Activated naive CD4-positive, alpha-beta T cell (primary cell): ENCODE data around the gene PSORS1C2.
A peak's percentile ranks its signal among the peaks of the same experiment; 100 is the strongest.
"Not testable (repeated sequence)": the region's sequence is repeated elsewhere in the genome, so short reads cannot be mapped to it uniquely, and the experiment has no call there.

Source experiments
- DNase-seq, 4 experiments: peaks; one replicate each; lab custom pipeline; 2025; lab: John Stamatoyannopoulos, UW

PSORS1C2 gene

DNA sequence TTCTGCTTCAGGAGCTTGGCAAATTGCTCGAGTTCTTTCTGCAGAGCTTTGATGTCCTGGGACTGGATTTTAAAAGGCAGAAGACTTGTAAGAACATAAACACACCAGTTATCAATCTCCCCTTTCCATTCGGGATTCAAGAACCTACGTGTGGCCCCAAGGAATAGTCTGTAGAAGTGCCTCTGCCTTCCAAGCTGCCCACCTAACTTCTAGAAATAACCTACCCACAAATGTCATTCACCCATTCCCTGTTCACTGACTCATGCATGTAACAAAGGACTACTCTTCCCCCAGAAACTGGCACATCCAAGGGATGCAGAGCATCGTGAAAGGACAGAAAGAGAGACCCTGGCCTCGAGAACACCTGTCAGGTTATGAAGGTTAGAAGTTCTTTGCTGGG, 27.1 kb upstream of the PSORS1C2 start:
- DNase-seq: no peak

DNA sequence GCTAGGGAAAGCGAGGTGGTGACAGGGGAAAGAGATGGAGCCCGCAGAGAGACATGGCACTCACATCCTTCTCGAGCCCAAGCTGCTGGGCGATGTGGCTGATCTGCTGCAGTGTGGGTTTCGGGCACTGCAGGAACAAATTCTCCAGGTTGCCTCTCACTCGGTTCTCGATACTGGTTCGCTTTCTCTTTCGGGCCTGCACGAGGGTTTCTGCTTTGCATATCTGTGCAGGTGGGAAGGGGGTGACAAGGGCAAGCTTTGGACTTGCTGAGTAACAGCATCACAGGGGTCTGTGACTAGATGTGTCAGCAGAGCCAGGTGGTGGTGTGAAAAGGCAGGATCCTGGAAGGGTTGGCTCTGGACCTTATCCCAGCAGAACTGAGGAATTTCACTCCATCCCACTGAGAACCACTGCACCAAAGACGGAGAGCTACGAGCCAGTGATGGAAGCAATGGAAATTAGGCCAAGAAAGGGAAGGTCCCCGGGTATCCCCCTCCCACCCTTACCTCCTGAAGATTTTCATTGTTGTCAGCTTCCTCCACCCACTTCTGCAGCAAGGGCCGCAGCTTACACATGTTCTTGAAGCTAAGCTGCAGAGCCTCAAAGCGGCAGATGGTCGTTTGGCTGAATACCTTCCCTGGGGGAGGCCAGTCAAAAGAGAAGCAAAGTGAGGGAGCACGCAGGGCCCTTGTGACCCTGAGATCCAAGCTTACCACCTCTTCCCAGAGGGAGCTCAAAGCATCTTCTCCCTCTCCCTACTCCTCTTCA, 26.4 kb upstream of the PSORS1C2 start:
- DNase-seq: not testable (repeated sequence)

DNA sequence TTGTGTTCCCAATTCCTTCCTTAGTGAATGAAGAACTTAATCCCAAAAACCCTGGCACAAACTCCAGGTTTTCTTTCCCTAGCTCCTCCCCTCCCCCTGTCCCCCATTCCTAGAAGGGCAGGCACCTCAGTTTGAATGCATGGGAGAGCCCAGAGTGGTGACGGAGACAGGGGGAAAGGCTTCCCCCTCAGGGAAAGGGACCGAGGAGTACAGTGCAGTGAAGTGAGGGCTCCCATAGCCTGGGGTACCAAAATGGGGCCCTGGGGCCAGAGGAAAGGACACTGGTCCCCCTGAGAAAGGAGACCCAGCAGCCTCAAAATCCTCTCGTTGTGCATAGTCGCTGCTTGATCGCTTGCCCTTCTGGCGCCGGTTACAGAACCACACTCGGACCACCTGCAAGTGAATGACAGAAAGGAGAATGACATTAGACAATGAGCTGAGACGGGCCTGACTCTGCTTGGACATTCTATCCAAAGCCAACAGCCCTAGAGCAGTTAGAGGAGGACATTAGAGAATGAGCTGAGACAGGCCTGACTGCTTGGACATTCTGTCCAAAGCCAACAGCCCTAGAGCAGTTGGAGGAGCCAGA, 25.7 kb upstream of the PSORS1C2 start:
- not testable (repeated sequence) for DNase-seq

DNA sequence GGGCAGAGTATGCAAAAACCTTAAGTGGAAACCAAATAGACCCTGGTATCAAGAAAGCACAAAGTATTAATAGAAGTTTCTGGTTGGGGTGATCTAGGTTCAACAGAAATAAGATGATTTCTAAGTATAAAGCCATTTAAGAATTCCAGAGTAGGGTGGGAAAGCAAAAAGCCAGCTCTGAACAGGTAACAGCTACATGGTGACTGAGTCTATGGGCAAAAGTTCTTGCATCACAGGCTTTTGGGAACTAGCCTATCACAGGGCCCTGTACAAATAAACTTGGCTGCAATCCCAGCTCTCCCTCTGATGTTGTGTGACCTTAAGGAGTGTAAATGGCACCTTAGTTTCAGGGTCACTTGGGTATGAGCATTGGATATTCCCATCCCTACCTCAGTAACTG, 25.1 kb upstream of the PSORS1C2 start:
- DNase-seq: no peak

DNA sequence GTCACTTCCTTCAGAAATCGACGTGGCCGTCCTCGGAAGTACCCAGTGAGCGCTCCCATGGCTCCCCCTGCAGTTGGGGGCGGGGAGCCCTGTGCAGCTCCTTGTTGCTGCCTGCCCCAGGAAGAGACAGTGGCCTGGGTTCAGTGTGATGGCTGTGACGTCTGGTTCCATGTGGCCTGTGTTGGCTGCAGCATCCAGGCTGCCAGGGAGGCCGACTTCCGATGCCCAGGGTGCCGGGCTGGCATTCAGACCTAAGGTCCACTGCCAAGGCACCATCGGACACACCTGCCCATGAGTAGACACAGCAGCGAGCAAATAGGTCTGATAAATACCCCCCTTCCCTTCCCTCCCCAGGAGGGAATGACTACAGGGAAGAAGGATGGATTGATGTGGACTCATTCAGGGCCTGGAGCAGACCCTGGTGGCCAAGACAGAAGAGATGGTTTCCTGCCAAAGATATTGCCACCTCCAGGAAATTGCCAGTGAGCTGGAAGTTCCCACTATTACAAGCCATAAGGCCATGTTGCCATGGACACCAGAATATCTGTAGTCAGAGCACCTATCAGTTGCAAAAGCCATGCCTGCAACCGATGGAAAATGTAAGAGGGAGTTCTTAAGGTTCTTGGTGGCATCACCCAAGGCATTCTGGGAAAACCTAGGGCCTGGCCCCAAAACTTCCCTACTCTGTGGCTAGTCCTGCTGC, 23.7 kb upstream of the PSORS1C2 start:
- no peak for DNase-seq

DNA sequence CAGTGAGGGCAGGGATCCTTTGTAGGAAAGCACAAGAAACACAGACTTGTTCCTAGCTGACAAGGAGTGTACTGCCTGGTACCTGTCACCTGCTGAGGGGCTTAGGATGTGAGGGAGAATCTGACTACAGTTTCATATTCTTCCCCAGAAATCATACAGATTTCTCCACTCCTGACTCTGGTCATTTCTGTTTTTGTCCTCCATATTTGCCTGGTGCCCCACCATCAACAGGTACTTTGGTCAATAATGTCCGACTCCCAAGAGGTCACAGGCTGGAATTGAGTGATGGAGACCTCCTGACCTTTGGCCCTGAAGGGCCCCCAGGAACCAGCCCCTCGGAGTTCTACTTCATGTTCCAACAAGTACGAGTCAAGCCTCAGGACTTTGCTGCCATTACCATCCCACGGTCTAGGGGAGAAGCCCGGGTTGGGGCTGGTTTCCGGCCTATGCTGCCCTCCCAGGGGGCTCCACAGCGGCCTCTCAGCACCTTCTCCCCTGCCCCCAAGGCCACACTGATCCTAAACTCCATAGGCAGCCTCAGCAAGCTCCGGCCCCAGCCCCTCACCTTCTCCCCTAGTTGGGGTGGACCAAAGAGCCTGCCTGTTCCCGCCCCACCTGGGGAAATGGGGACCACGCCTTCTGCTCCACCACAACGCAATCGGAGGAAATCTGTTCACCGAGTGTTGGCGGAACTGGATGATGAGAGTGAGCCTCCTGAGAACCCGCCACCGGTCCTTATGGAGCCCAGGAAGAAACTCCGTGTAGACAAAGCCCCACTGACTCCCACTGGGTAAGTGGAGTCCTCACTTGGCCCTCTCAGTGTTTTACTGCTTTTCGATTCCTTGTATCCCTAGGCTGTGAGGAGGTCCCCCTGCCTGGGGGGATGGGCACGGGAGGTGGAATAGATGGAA, 22.6 kb upstream of the PSORS1C2 start:
- DNase-seq: no peak

DNA sequence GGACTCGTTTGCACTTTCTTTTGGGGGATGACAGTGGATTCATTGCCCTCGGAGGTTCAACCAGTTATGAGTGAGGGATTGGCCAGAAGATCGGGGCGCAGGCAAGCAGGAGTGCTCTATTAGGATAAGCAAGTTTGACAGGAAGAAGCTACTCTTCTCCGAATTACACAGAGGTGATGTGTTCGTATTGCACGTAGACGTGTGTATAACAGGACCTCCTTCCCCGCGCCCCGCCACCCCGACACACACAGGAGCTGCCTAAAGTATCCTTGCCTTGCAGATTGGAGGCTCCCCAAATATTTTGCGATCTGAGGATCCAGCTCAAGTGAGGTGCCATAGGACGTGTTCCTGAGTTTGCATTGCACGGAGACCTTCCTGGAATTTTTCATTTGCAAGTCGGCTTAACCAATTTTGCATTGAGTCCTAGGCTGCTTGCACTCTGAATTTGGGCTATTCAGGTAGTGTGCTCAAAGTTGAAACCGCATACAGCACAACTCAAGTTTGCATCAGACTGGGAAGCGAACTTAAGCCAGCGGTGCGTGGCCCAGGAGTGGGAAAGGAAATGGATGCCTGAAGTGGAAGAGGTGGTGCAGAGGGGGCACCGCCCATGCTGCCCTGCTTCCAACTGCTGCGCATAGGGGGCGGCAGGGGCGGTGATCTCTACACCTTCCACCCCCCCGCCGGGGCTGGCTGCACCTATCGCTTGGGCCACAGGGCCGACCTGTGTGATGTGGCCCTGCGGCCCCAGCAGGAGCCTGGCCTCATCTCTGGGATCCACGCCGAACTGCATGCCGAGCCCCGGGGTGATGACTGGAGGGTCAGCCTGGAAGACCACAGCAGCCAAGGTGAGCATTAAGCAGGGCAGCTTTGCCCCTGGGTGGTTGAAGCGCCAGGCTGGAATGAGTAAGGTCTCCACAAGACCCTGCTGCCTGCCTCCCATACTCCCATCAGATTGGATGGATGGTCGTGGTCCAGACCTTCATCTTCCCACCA, 20.3 kb upstream of the PSORS1C2 start:
- DNase-seq: peak in 2 of 4 experiments; percentile 5 to 7

DNA sequence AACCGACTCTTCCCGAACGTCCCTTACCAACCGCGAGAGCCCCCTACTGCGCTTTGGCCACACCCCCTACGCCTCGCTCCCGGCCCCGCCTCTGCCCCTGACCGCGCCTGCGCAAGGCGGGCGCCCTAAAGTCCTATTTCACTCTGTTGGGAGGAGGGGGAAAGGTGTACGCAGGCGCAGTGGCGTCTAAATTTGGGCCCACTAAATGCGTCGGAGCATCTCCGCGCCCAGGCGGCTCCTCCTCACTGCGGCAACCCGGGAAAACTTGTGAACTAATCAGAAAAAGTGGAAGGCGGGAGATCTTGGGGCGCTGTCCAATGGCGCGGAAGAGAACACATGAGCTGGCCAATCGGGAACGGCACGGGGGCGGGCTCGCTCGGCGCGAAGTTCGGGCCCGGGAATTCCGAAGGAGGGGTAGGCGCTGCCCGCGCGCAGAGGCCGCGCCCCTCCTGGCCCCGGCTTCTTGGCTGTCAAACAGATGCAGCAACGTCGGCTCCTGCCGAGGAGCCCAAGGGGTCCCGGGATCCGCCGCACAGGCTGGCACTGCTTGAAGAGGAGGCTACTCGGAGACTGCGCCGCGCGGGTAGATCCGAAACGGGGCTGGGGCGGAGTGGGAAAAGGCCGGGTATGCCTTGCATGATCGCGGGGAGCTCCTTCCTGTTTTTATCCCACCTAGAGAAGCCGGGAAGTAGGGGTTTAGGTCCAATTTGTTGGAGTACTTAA, 19.4 kb upstream of the PSORS1C2 start, which contains the start of gene TCF19:
Gene TCF19, plus strand, starts transcription at position 450 of the 723 bp plus-strand sequence. CDS start 881 bp downstream, outside the sequence.
- DNase-seq: peak; percentile 97 to 98 (median 98)

DNA sequence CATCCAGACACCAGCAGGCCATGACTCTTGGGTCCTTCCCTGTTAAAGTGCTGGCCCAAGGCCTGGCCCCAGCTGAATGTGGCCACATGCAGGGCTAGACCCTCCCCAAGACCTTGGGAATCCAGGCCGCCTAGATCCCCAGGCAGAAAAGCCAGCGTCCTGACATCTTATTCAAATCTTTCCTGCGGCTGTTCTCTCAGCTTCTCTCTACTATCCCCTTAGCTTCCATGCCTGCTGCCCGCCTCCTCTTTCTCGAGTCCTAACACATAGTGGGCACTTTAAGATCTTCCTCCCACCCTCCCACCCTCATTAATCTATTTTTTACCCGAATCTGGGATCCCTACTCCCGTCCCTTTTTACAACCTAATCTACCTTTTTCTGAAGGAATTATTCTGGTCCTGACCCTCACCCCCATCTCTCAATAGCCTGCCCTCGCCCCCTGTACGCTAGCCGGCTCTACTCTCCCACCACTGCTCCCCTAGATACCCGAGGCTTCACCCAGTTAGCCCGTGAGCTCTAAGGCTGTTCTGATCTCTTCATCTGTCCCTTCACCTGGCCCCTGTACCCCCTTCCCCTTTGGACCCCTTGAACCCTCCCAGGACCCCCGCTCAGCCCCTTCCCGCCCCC, 18.8 kb upstream of the PSORS1C2 start, which contains the start of gene CCHCR1:
Gene CCHCR1, minus strand, starts transcription at position 290 of the 627 bp plus-strand sequence. Its CDS starts 202 bp downstream, at position 88.
- DNase-seq: no peak

DNA sequence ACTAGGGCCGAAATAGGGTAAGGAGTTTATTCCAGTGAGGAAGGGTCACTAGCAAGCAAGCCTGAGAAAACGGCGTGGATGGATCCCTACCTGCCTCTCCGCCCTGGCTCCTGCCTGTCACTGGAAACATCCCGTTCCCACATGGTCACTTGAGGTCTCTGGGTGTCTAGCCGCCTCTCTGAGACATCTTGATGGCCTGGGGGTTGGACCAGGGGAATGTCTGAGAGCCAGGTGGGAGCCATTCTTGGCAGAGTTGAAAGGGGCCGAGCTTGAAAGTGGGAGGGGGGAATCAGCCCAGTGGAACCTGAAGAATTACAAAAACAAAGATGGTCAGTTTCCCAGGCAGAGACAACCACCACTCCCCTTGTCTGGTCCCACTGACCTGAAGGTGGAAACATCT, 17.8 kb upstream of the PSORS1C2 start:
- no peak for DNase-seq

DNA sequence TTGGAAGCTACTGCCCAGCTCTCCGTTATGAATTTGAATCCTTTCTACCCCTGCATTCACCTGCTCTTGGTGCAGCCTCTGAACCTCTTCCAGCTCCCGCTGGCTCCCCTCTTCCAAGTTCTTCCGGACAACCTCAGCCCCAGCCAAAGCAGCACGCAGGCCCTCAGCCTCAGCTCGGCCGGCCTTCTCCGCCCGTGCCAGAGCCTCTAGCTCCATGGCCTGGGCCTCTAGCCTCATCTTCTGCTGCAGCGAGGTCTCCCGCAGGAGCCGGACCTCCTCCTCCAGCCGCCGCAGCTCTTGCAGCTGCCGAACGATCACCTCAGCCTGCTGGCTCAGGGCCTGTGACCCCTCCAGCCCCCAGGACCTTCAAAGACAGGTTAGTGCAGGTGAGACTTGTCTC, 15.6 kb upstream of the PSORS1C2 start:
- DNase-seq: no peak

DNA sequence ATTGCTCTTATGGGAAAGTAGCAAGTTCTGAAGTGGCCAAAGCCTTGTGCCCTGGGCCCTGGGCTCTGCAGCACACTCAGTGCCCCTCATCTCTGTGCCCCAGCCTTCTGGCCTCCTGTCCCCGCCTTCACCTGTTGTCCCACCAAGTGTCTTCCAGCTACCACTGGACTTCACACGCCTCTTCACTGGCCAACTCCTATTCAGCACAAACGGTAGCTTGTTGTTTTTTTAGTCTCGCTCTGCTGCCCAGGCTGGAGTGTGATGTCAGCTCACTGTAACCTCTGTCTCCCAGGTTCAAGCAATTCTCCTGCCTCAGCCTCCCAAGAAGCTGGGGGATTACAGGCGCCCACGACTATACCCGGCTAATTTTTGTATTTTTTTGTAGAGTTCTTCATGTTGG, 13.9 kb upstream of the PSORS1C2 start:
- no peak for DNase-seq

DNA sequence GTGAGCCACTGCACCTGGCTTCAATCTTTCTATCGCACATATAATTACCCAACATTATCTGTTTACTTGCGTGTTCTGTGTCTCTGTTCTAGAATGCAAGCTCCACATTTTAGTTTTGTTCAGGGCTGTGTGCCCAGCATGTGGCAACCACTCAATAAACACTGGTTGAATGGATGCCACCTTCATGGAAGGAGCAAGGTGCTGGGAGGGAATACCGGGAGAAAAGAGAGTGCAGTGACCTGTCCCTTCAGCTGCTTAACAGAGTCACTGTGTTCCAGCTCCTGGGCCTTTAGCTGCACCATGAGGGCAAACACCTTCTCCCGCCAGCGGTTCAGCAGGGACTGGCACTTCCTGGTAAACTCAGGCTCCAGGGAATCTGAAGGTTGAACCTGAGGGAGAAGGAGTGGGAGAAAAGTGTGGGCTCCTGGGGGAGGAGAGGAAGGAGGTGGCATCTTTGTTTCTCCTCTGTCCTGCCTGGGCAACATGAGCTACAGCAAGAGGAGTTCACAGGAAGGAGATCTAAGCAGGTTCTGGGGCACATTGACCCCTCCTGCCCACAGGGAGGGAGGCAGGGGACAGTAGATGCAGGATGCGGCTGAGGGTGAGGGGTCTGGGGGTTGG, 11.1 kb upstream of the PSORS1C2 start:
- DNase-seq: no peak

DNA sequence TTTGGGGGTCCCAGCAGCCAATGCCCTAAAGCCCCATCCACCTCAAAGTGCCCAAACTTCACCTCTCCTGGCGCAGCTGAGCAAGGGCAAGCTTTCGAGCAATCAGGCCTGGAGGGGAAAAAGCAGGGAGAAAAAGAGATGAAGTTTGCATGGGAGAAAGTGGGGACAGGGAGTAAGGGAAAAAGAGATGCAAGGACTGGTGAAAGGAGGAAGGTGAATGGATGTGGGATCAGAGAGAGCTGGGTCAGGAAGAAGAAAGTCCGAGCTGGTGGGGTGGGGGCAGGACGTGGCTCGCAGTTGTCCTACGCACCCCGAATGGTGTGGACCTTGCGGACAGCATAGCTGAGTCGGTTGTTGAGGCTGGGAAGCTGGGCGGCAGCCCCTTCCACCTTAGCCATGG, 6.5 kb upstream of the PSORS1C2 start:
- DNase-seq: no peak

DNA sequence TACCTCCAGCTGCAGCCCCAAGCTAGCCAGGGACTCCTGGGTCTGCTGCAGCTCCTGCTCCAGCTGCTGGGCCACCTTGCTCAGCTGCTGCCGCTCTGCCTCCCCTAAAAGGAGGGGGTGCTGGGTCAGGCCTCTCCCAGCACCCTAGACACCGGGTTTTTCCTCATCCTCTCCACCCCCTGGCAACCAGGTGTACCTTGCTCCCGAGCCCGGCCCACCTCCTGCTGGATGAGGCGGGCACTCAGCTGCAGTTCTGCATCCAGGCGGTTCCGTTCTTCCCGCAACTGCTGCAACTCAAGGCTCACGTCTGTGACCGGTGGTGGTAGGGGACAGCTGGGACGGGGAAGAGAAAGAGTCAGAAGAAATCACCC, 6.1 kb upstream of the PSORS1C2 start:
- no peak for DNase-seq

DNA sequence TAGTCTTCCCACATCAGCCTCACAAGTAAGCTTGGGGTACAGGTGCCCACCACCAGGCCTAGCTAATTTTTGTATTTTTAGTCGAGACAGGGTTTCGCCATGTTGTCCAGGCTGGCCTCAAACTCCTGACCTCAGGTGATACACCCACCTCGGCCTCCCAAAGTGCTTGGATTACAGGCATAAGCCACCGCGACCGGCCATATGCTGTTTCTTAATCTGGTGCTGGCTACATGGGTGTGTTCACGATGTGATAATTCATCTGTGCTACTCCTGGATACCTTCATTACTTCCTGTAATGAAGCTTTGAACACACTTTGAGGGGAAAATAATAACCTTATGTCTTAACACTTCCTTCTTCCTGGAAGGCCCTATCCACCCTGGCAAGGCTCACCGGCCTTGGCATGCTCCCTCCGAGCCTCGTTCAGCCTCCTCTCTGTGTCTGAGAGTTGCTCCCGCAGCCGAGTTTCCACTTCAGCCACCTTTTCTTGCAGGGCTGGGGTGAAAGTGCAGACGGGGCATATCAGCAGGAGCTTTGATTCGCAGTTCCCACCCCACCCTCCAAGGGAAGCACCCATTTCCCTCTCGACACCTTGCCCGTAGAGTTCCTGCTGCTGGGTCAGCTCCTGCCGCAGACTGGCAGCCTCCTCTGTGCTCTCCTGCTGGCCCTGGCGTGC, 5.6 kb upstream of the PSORS1C2 start:
- no peak for DNase-seq

DNA sequence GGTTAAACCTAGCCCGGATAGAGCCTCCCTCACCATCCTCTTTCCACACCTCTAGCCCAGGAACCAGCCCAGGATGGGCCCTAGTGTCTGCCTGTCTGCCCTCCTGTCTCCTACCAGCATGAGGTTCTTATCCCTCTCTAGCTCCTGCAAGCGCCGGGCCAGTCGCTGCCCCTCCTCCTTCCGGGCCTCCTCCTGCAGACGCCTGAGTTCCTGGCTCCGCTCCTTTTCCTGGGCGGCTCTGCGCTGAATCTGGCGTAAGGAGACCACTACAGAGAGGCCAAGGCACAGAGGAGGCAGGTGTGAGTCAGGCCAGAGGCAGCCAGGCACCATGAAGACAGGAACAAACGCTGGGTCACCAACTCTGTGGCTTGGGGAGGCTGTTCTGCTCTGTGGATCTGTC, 4.3 kb upstream of the PSORS1C2 start:
- no peak for DNase-seq

DNA sequence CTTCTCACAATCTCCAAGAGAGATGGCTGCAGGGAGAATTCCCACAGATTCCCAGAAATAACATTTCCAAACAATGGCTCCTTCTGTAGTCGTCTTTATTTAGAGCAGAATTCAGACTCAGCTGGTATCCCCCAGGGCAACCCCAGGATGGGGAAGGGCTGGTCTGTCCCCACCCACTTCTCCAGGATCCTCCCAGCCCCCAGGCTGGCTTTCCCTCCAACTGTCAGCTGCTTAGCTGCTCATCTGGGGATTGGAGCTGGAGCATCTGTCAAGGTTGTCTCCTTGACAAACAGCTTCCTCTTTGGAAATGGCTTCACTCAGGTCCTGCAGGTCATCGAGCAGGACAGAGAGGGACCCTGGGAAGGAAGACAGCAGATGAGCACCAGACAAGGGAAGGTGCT, 3.5 kb upstream of the PSORS1C2 start:
- no peak for DNase-seq
